Measurements from ENCODE around the gene LY6G6F. TPM values are rescaled to one million over a fixed set of nuclear protein-coding genes. Genes with fewer than 3 reads are reported as not detected.

Gene LY6G6F
- total and polyA plus RNA-seq, 2 of the 13 experiments (the other 11 are each of a cell fraction or from before 2014, with no cell fraction given) = not detected

DNA sequence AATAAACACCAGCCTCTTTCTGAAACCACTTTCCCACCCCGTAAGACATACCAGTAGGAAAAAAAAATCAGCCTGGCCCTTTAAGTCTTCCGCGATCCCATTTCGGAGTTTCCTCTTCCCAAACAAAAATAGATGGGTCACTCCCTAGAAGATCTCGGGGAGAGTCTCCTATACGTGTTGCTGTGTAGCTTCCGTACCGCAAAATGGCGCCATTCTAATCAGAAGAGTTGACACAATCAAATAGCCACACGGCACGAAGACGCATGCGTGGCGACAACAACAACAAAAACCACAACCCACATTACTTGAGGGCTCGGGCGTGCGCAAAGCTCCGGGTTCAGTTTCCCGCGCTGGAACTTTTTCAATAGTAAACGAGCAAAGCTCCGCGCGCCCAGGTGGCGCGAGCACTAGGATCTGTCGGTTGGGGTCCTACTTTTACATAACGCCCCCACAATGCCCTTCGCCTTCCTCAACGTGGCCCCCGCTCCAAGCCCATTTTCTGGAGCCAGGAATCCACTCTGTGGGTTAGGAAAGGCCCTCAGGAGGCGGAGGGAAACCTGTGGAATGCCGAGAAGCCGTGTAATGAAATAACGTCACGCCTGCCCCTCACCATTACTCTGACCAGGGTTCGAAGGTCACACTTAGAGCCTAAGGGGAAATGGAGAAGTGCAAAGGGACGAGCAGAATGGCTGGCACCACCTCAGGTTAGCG, 41.7 kb upstream of the LY6G6F start, which contains the start of gene GPANK1 (continued):
- TF ChIP-seq, protein P1, sequence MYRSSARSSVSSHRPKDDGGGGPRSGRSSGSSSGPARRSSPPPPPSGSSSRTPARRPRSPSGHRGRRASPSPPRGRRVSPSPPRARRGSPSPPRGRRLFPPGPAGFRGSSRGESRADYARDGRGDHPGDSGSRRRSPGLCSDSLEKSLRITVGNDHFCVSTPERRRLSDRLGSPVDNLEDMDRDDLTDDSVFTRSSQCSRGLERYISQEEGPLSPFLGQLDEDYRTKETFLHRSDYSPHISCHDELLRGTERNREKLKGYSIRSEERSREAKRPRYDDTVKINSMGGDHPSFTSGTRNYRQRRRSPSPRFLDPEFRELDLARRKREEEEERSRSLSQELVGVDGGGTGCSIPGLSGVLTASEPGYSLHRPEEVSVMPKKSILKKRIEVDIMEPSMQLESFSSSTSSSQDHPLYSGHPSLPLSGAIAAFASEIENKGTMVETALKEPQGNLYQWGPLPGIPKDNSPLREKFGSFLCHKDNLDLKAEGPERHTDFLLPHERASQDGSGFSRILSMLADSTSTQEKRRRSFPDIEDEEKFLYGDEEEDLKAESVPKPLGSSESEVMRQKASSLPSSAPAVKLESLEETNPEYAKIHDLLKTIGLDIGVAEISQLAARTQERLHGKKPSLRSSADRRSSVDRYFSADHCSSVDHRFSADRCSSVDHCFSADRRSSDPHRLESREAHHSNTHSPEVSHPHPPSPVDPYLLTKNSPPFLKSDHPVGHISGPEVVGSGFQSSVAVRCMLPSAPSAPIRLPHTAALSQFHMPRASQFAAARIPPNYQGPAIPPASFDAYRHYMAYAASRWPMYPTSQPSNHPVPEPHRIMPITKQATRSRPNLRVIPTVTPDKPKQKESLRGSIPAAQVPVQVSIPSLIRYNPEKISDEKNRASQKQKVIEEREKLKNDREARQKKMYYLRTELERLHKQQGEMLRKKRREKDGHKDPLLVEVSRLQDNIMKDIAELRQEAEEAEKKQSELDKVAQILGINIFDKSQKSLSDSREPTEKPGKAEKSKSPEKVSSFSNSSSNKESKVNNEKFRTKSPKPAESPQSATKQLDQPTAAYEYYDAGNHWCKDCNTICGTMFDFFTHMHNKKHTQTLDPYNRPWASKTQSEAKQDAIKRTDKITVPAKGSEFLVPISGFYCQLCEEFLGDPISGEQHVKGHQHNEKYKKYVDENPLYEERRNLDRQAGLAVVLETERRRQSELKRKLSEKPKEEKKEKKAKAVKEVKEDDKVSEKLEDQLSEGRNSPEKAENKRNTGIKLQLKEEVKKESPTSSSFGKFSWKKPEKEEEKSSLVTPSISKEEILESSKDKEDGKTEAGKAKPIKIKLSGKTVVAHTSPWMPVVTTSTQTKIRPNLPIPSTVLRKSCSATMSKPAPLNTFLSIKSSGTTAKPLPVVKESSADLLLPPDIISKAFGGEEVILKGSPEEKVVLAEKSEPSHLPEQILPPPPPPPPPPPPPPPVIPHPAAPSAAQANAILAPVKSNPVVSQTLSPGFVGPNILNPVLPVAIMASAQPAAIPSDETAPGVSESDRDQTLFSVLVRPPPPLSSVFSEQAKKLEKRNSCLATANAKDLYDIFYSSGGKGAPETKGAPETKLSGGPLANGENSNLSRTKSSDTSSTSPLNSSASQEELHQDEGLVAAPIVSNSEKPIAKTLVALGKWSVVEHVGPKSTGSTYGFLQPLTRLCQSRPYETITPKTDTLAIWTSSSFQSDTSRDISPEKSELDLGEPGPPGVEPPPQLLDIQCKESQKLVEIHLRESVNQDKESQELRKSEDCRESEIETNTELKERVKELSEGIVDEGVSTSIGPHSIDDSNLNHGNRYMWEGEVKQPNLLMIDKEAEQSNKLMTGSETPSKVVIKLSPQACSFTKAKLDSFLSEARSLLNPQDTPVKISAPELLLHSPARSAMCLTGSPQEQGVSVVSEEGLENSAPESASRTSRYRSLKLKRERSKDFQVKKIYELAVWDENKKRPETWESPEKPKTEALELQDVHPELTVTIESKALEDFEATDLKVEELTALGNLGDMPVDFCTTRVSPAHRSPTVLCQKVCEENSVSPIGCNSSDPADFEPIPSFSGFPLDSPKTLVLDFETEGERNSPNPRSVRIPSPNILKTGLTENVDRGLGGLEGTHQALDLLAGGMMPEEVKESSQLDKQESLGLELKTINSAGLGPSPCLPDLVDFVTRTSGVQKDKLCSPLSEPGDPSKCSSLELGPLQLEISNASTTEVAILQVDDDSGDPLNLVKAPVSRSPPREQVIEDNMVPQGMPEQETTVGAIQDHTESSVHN (CRISPR knock-in tag; IDR thresholded peaks at IDR 0.05) = no peak
- TF ChIP-seq TOE1 (CRISPR knock-in tag; IDR thresholded peaks at IDR 0.05) (peak; percentile 73; the same call in 1 of the 2 replicates), EHMT2 (IDR thresholded peaks at IDR 0.05; ENCODE audit: borderline replicate concordance, low read depth, low read length) (no peak), ZNF562 (CRISPR knock-in tag; IDR thresholded peaks at IDR 0.05; ENCODE audit: borderline replicate concordance) (no peak), ZFP41 (CRISPR knock-in tag; IDR thresholded peaks at IDR 0.05; ENCODE audit: borderline replicate concordance) (peak; percentile 45; the same call in 1 of the 2 replicates), HIVEP1 (CRISPR knock-in tag; IDR thresholded peaks at IDR 0.05) (no peak), ZNF556 (CRISPR knock-in tag; IDR thresholded peaks at IDR 0.05; ENCODE audit: borderline replicate concordance) (peak; percentile 44; the same call in 1 of the 2 replicates), ZFY (CRISPR knock-in tag; IDR thresholded peaks at IDR 0.05) (peak; percentile 9; the same call in 1 of the 2 replicates), GATAD1 (CRISPR knock-in tag; IDR thresholded peaks at IDR 0.05) (peak; percentile 71), ZNF251 (CRISPR knock-in tag; IDR thresholded peaks at IDR 0.05) (peak; percentile 68; the same call in 1 of the 2 replicates), ARNTL (CRISPR knock-in tag; IDR thresholded peaks at IDR 0.05) (peak; percentile 21; the same call in 1 of the 2 replicates), KMT2B (CRISPR knock-in tag; IDR thresholded peaks at IDR 0.05) (no peak), NR2F1 (CRISPR knock-in tag; IDR thresholded peaks at IDR 0.05) (0 out of 4 replicates have a peak, but pooled peaks of 1 of the 2 experiments have one; percentile 17), SALL1 (CRISPR knock-in tag; IDR thresholded peaks at IDR 0.05) (peak; percentile 75), MZF1 (CRISPR knock-in tag; IDR thresholded peaks at IDR 0.05; ENCODE audit: borderline replicate concordance) (no peak), NCOA2 (CRISPR knock-in tag; IDR thresholded peaks at IDR 0.05) (peak; percentile 10; the same call in 1 of the 2 replicates), ZMYM4 (CRISPR knock-in tag; IDR thresholded peaks at IDR 0.05) (peak; percentile 31; the same call in 1 of the 2 replicates), ZNF720 (CRISPR knock-in tag; IDR thresholded peaks at IDR 0.05) (no peak)
- TF ChIP-seq, protein P2, sequence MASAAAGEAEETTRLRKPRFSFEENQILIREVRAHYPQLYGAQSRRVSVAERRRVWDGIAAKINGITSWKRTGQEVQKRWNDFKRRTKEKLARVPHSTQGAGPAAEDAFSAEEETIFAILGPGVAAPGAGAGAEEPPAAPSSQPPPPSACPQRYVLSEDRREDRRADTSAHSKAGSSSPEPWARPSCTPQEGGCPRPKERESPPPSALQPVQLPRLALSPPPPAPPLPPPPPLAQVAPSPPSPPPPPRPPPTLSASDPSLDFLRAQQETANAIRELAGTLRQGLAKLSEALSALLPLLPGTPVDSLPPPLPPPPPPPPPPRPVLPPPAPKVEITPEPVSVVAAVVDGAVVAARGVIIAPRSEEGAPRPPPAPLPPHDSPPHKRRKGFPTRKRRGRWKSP (CRISPR knock-in tag; IDR thresholded peaks at IDR 0.05) = peak; percentile 50
- TF ChIP-seq, protein P3, sequence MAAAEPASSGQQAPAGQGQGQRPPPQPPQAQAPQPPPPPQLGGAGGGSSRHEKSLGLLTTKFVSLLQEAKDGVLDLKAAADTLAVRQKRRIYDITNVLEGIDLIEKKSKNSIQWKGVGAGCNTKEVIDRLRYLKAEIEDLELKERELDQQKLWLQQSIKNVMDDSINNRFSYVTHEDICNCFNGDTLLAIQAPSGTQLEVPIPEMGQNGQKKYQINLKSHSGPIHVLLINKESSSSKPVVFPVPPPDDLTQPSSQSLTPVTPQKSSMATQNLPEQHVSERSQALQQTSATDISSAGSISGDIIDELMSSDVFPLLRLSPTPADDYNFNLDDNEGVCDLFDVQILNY (CRISPR knock-in tag; conservative IDR thresholded peaks at IDR 0.05) = peak; percentile 89; the same call in 1 of the 2 replicates
